OCI-LY1 (cell line): Measurements from ENCODE around the gene RFX4.

Source experiments
- H2AFZ ChIP-seq: fragments of 200-600 bp; sonication (generic), shearing (Covaris generic); 2 replicates; pipeline ENCODE4 v1.6.0; 2014; ENCODE audit warnings: antibody characterized with exemption, mild to moderate bottlenecking, low read length
- H3F3A ChIP-seq: fragments of 200-600 bp; sonication (generic), shearing (Covaris generic); 2 replicates; pipeline ENCODE4 v1.6.0; 2014; ENCODE audit warnings: mild to moderate bottlenecking, antibody characterized with exemption, low read length, moderate library complexity; ENCODE audit not compliant: insufficient read depth
- H3K27ac ChIP-seq: fragments of 200-600 bp; sonication (generic); 2 replicates; pipeline ENCODE4 v1.5.1; 2014; ENCODE audit warnings: low read length, mixed run types, mild to moderate bottlenecking, low read depth; ENCODE audit not compliant: poor library complexity, severe bottlenecking
- H3K27me3 ChIP-seq: fragments of 200-600 bp; sonication (generic); 2 replicates; pipeline ENCODE4 v1.6.0; 2014; ENCODE audit warnings: antibody characterized with exemption, mild to moderate bottlenecking, low read length, moderate library complexity; ENCODE audit not compliant: insufficient read depth
- H3K36me3 ChIP-seq: fragments of 200-600 bp; sonication (generic); 2 replicates; pipeline ENCODE4 v1.6.1; 2014; ENCODE audit warnings: mild to moderate bottlenecking, antibody characterized with exemption, low read length, moderate library complexity, mixed read lengths; ENCODE audit not compliant: insufficient read depth
- H3K4me1 ChIP-seq: fragments of 200-600 bp; sonication (generic); 2 replicates; pipeline ENCODE4 v1.5.1; 2014; ENCODE audit warnings: mild to moderate bottlenecking, low read length, moderate library complexity; ENCODE audit not compliant: insufficient read depth, severe bottlenecking
- H3K4me2 ChIP-seq: fragments of 200-600 bp; sonication (generic), shearing (Covaris generic); 2 replicates; pipeline ENCODE4 v1.6.1; 2014; ENCODE audit warnings: low read length
- H3K4me3 ChIP-seq: fragments of 200-600 bp; sonication (generic); 2 replicates; pipeline ENCODE4 v1.5.1; 2014; ENCODE audit warnings: low read length, low read depth, mild to moderate bottlenecking, mixed read lengths; ENCODE audit not compliant: poor library complexity, severe bottlenecking
- H3K79me2 ChIP-seq: fragments of 200-600 bp; shearing (Covaris generic); 2 replicates; pipeline ENCODE4 v1.6.1; 2016; ENCODE audit warnings: mixed run types, low read length, mixed read lengths; ENCODE audit not compliant: insufficient read depth
- H3K9ac ChIP-seq: fragments of 200-600 bp; sonication (generic), shearing (Covaris generic); 2 replicates; pipeline ENCODE4 v1.6.1; 2014; ENCODE audit warnings: mild to moderate bottlenecking, low read length, mixed read lengths
- H3K9me2 ChIP-seq: fragments of 200-600 bp; sonication (generic), shearing (Covaris generic); 2 replicates; pipeline ENCODE4 v1.6.1; 2014; ENCODE audit warnings: low read depth, mild to moderate bottlenecking, low read length, mixed read lengths
- H3K9me3 ChIP-seq: fragments of 200-600 bp; shearing (Covaris generic); 2 replicates; pipeline ENCODE4 v1.6.1; 2014; ENCODE audit warnings: low read length, mixed read lengths
- H4K20me1 ChIP-seq: fragments of 200-600 bp; sonication (generic), shearing (Covaris generic); 2 replicates; pipeline ENCODE4 v1.6.0; 2016; ENCODE audit warnings: mild to moderate bottlenecking, low read length; ENCODE audit not compliant: insufficient read depth
- CTCF ChIP-seq: fragments of 200-600 bp; sonication (generic), shearing (Covaris generic); IDR thresholded peaks from 2 replicates; pipeline ENCODE4 v1.5.1; 2017; ENCODE audit warnings: mild to moderate bottlenecking, antibody characterized with exemption, low read length, moderate library complexity, mixed read lengths
- EZH2 ChIP-seq: fragments of 200-600 bp; sonication (generic), shearing (Covaris generic); IDR thresholded peaks from 2 replicates; pipeline ENCODE4 v1.8.0; 2017; ENCODE audit warnings: borderline replicate concordance, mixed run types, mild to moderate bottlenecking, antibody characterized with exemption, low read length, moderate library complexity, mixed read lengths

Gene RFX4

DNA sequence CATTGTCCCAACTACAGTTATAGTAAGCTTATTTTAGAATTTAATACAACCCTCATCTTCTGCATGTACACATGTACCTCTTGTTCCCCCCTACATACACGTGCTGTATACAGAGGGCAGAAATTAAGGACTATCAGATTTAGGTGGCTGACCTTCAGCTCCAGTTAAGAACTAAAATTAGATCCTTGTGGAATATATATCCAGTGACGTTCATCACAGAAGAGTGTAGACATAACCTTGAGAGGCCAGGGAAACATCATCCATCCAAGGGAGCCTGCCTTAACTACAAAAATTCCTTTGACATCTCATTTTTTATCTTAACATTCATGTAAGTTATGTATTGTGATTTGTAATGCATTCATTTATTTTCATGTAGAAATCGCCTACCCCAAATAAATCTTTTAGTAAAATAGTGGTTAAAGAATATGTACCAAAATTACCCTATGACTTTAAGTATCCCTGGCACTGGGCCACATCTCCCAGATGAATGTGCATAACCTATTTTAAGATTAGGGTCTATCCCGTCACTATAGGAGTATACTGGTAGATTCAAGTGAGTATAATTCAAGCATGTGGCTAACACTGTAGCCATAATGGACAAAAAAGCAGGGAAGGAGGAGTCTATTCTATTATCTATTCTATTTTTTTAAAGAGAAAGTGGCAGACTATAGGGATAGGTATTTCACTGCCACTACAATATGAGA lies 219.2 kb downstream of the RFX4 start:
- Histone ChIP-seq H3K27ac (no peak overlapping the region), H3K9me3 (no peaks in the 10 kb centered on the region), H3K79me2 (no peaks in the 10 kb centered on the region), H3K4me3 (no peak overlapping the region), H3K27me3 (no peaks in the 10 kb centered on the region), H2AFZ (no peak overlapping the region), H3K36me3 (no peaks in the 10 kb centered on the region), H3K4me2 (no peak overlapping the region), H3F3A (no peaks in the 10 kb centered on the region), H4K20me1 (no peaks in the 10 kb centered on the region), H3K9ac (no peak overlapping the region), H3K9me2 (no peaks in the 10 kb centered on the region), H3K4me1 (no peaks in the 10 kb centered on the region)
- TF ChIP-seq EZH2 (no peak), CTCF (no peak)

DNA sequence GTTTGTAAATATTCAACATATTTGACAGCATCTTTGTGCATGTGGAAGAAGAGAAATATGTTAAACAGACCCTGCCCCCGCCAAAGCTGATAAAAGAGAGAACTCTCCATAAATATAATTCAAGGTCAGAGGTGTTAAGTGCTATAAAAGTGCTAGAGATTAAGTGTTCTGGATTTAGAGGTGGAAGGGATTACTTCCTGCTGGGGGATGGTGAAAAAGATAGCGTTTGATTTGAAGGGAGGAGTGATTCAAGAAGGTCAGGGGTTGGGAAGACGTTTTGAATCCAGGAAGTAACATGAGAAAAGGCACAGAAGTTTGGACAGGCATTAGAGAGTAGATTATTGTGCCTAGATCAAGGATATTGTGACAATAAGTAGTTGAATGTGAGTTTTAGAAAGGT lies 221.9 kb downstream of the RFX4 start:
- H3K9ac ChIP-seq, result no peak overlapping the region
- TF ChIP-seq EZH2 (no peak), CTCF (no peak)
- no peaks in the 10 kb centered on the region for H3K9me3 ChIP-seq
- H3K36me3 ChIP-seq, result no peaks in the 10 kb centered on the region
- H3F3A ChIP-seq, result no peaks in the 10 kb centered on the region
- H3K79me2 ChIP-seq, result no peaks in the 10 kb centered on the region
- no peak overlapping the region for H3K27ac ChIP-seq
- H3K4me2 ChIP-seq, result no peak overlapping the region
- H4K20me1 ChIP-seq, result no peaks in the 10 kb centered on the region
- no peak overlapping the region for H2AFZ ChIP-seq
- H3K27me3 ChIP-seq, result no peaks in the 10 kb centered on the region
- no peaks in the 10 kb centered on the region for H3K9me2 ChIP-seq
- H3K4me1 ChIP-seq, result no peaks in the 10 kb centered on the region
- no peak overlapping the region for H3K4me3 ChIP-seq
